HUES6 (cell line): ENCODE measurements around the gene CEMIP.

ENCODE experiments used
- H3K27ac ChIP-seq: 2 replicates; pipeline ENCODE4 v1.7.0; 2013; ENCODE audit warnings: low read depth, mild to moderate bottlenecking, low read length, inconsistent platforms
- H3K27me3 ChIP-seq: 2 replicates; pipeline ENCODE4 v1.6.1; 2013; ENCODE audit warnings: low read length; ENCODE audit not compliant: control insufficient read depth, insufficient read depth
- H3K36me3 ChIP-seq: 2 replicates; pipeline ENCODE4 v1.6.1; 2013; ENCODE audit warnings: low read length; ENCODE audit not compliant: control insufficient read depth, insufficient read depth
- H3K4me1 ChIP-seq: 2 replicates; pipeline ENCODE4 v1.6.1; 2013; ENCODE audit warnings: low read length; ENCODE audit not compliant: control insufficient read depth, insufficient read depth
- H3K4me3 ChIP-seq: 2 replicates; pipeline ENCODE4 v1.5.1; 2013; ENCODE audit warnings: low read depth, low read length
- H3K9ac ChIP-seq: one replicate; pipeline ENCODE4 v1.6.1; 2013; ENCODE audit warnings: mild to moderate bottlenecking, low read length
- H3K9me3 ChIP-seq: 2 replicates; pipeline ENCODE4 v1.6.1; 2013; ENCODE audit warnings: low read depth, low read length; ENCODE audit not compliant: control insufficient read depth, insufficient read depth

The CEMIP gene

GRCh38 chr15:80787316-80787715 lies 8.1 kb downstream of the CEMIP start:
- H3K36me3 ChIP-seq = no peaks in the 10 kb centered on the region
- H3K27ac ChIP-seq = no peak overlapping the region
- no peaks in the 10 kb centered on the region for H3K4me1 ChIP-seq
- no peak overlapping the region for H3K9ac ChIP-seq
- H3K27me3 ChIP-seq = peaks cover 10% of the 10 kb centered on the region
- no peak overlapping the region for H3K4me3 ChIP-seq
- no peaks in the 10 kb centered on the region for H3K9me3 ChIP-seq

DNA sequence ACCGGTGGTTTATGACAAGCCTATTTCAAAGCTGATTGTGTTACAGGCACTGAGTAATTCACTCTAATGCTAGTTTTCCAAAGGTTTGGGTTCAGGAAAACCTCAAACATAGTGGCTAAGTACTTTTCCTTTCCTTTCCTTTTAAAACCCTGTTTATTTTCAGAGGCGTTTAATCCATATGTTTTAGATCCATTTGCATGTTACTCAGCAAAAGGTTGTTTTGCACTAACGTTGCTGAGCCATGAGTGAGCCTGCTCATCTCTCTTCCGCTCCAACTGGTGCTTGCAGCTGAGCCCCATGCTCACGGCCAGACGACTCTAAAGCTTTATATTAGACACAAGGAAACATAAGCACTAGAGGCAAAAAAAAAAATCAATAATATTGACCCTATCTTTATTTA lies 9.4 kb downstream of the CEMIP start:
- Histone ChIP-seq H3K9me3 (no peaks in the 10 kb centered on the region), H3K27ac (no peak overlapping the region), H3K27me3 (peaks cover 2% of the 10 kb centered on the region; the same call in 1 of the 2 replicates), H3K36me3 (no peaks in the 10 kb centered on the region), H3K4me3 (no peak overlapping the region), H3K9ac (no peak overlapping the region), H3K4me1 (no peaks in the 10 kb centered on the region)

- H3K9ac ChIP-seq = no peak overlapping the region
- no peaks in the 10 kb centered on the region for H3K36me3 ChIP-seq
- H3K4me3 ChIP-seq = no peak overlapping the region
These were observed 10.1 kb downstream of the CEMIP start for GRCh38 chr15:80789296-80789695.

GRCh38 chr15:80789796-80790195 lies 10.6 kb downstream of the CEMIP start:
- no peaks in the 10 kb centered on the region for H3K36me3 ChIP-seq
- H3K4me1 ChIP-seq = no peaks in the 10 kb centered on the region
- no peak overlapping the region for H3K4me3 ChIP-seq
- H3K9me3 ChIP-seq = no peaks in the 10 kb centered on the region
- no peaks in the 10 kb centered on the region; the same call in 1 of the 2 replicates for H3K27me3 ChIP-seq
- no peak overlapping the region for H3K9ac ChIP-seq
- no peak overlapping the region for H3K27ac ChIP-seq

More at GRCh38 chr15:80789296-80789695, 10.1 kb downstream of the CEMIP start:
- H3K27me3 ChIP-seq = no peaks in the 10 kb centered on the region; the same call in 1 of the 2 replicates
- H3K4me1 ChIP-seq = no peaks in the 10 kb centered on the region
- no peaks in the 10 kb centered on the region for H3K9me3 ChIP-seq
- no peak overlapping the region for H3K27ac ChIP-seq

DNA sequence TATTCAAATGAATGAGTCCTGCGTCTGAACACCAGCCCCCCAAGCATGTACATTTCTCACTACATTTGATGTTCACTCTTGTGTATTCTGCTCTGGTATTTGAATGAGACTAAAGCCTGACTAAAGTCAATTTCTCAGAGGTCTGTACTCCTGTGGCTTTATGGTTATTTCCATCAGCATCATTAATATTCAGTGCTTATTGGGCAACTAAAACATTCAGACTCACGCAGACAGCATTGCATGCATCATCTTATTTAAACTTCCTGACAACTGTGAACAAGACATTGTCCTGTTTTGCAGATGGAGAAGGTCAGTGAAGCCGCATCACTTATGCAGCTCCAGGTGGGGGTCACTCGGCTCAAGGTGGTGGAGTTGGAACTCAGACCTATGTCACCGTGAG lies 11.1 kb downstream of the CEMIP start:
- Histone ChIP-seq H3K4me3 (no peak overlapping the region), H3K9ac (no peak overlapping the region), H3K9me3 (no peaks in the 10 kb centered on the region), H3K27ac (no peak overlapping the region), H3K4me1 (no peaks in the 10 kb centered on the region), H3K27me3 (no peaks in the 10 kb centered on the region; the same call in 1 of the 2 replicates), H3K36me3 (no peaks in the 10 kb centered on the region)

GRCh38 chr15:80791004-80791403 lies 11.8 kb downstream of the CEMIP start:
- Histone ChIP-seq H3K9me3 (no peaks in the 10 kb centered on the region), H3K4me1 (no peaks in the 10 kb centered on the region), H3K27ac (no peak overlapping the region), H3K36me3 (no peaks in the 10 kb centered on the region), H3K27me3 (no peaks in the 10 kb centered on the region; the same call in 1 of the 2 replicates), H3K9ac (no peak overlapping the region), H3K4me3 (no peak overlapping the region)

DNA sequence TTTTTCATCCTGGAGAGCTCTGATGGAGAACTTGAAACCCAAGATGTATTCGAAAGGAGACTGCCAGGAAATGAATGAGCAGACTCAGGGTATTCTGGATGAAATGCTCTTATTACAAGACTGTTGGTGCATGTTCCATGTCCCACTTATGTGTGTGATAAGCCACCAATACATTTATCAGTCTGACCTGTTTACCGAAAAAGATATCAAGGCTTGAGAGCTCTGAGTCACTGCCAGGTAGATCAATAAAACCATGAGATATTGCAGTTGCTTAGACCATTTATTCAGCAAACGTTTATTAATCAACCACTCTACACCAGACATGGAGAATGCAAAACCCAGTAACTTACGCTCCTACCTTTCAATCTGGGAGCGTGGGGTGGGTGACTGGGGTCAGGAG lies 17.2 kb downstream of the CEMIP start:
- Histone ChIP-seq H3K4me3 (no peak overlapping the region), H3K9me3 (no peaks in the 10 kb centered on the region), H3K27me3 (no peaks in the 10 kb centered on the region), H3K9ac (no peak overlapping the region), H3K27ac (no peak overlapping the region), H3K36me3 (no peaks in the 10 kb centered on the region), H3K4me1 (no peaks in the 10 kb centered on the region)

GRCh38 chr15:80798911-80799310 lies 19.7 kb downstream of the CEMIP start:
- Histone ChIP-seq H3K9me3 (no peaks in the 10 kb centered on the region), H3K27me3 (no peaks in the 10 kb centered on the region), H3K9ac (no peak overlapping the region), H3K27ac (no peak overlapping the region), H3K4me1 (no peaks in the 10 kb centered on the region), H3K36me3 (no peaks in the 10 kb centered on the region), H3K4me3 (no peak overlapping the region)

DNA sequence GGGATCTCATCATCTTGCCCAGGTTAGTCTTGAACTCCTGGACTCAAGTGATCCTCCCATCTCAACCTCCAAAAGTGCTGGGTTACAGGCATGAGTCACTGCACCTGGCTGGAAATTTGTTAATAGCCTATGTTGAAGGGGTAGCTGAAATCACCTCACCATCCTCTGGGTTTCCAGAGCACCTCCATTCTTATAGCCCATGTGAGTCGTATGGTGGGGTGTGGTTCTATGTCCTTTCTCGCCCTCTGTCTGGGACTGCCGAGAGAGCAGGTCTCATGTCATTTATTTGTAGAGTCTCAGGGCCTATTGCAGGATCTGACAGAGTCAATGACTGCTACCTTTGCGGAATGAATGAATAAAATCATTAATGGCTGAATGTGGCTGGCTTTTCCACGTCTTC lies 20.9 kb downstream of the CEMIP start:
- no peak overlapping the region for H3K9ac ChIP-seq
- no peaks in the 10 kb centered on the region for H3K9me3 ChIP-seq
- peaks cover 5% of the 10 kb centered on the region for H3K4me1 ChIP-seq
- 0 out of 2 replicates have a peak, but pooled peaks cover 5% of the 10 kb centered on the region for H3K27me3 ChIP-seq
- no peak overlapping the region for H3K4me3 ChIP-seq
- no peaks in the 10 kb centered on the region for H3K36me3 ChIP-seq
- H3K27ac ChIP-seq = no peak overlapping the region

GRCh38 chr15:80801891-80802680 lies 22.9 kb downstream of the CEMIP start:
- H3K27me3 ChIP-seq = peaks cover 5% of the 10 kb centered on the region; the same call in 1 of the 2 replicates
- peaks cover 8% of the 10 kb centered on the region for H3K4me1 ChIP-seq
- no peak overlapping the region for H3K4me3 ChIP-seq
- H3K27ac ChIP-seq = no peak overlapping the region
- H3K9me3 ChIP-seq = no peaks in the 10 kb centered on the region
- H3K9ac ChIP-seq = no peak overlapping the region
- H3K36me3 ChIP-seq = no peaks in the 10 kb centered on the region

GRCh38 chr15:80803580-80804525 lies 24.7 kb downstream of the CEMIP start:
- H3K4me3 ChIP-seq = no peak overlapping the region
- peaks cover 5% of the 10 kb centered on the region; the same call in 1 of the 2 replicates for H3K27me3 ChIP-seq
- no peak overlapping the region for H3K27ac ChIP-seq
- H3K9me3 ChIP-seq = no peaks in the 10 kb centered on the region
- H3K4me1 ChIP-seq = peaks cover 8% of the 10 kb centered on the region
- H3K36me3 ChIP-seq = no peaks in the 10 kb centered on the region
- H3K9ac ChIP-seq = no peak overlapping the region
